Heart left ventricle (tissue), 13 donors: ENCODE data around the gene DGCR6L.
"Not testable (repeated sequence)": the region's sequence is repeated elsewhere in the genome, so short reads cannot be mapped to it uniquely, and the experiment has no call there.

Experiments
- POLR2A ChIP-seq, 2 donors: fragments of 450-650 bp; IDR thresholded peaks; one replicate each; pipeline ENCODE4 v1.6.1; 2017; ENCODE audit warnings: antibody characterized with exemption in 2 of 2, mild to moderate bottlenecking in 2 of 2, moderate library complexity in 2 of 2
- TF ChIP-seq, protein P1 (sequence below), 12 donors: fragments of 200-600 bp; sonication (generic) in 4 of 12; IDR thresholded peaks; one replicate each; pipeline versions ENCODE4 v1.5.0 to v1.8.0; 2018 to 2022; ENCODE audit warnings: antibody characterized with exemption in 12 of 12, mild to moderate bottlenecking in 5 of 12
- donor health status: ischemic (EF 13 %, LVEDD 7.1; RV severe dilation, severe dysfunction).
- donor health status: DM: no; HTN: yes; CAD: no.
- donor health status: DM: no; HTN: no; CAD: no.
- donor health status: ischemic (EF 25% LVEDD 6.9; RV normal size, moderate dysfunction).
- donor health status: ischemic (EF 25% LVEDD 5.7; RV mildly dilated, moderate dysfunction).
- donor health status: ischemic (EF 35%, LVEDD 5.7; RV mildly dilated, moderate dysfunction).
- donor health status: nonischemic (EF 11% LVEDD 7.7; RV severe dilation, severe dysfunction).
- donor health status: DM: yes; HTN: yes; CAD: no.
- donor health status: PGD.
- donor health status: ischemic (EF 29% LVEDD 5.4; RV normal size, mild dysfunction).
- donor health status: nonischemic (EF 23%, LVEDD 6.1; RV moderate dilation, normal function).

DNA sequence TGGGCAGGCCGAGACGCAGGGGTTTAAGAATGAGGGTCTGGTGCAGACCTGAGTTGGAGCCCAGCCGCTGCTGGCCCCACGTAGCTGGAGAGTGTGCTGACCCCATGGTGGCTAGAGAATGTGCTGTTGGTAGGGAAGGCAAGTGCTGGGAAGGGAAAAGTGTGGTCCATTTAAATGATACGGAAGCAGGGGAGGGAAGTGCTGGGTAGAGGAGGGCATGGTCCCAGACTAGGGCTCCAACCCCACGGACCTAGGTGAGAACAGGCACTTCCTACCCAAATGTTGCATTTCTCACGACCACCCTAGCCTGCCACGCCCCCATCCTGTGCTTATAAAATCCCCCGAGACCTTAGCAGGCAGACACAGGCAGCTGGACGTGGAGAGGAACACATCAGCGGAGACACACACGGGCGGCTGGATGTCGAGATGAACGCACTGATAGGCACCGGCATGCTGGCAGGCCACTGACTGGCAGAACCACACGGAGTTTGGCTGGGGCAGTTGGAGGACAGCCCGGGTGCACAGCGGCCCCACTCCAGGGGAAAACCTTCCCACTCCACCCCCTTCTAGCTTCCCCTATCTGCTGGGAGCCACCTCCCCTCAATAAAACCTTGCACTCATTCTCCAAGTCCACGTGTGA, 33.0 kb downstream of the DGCR6L start:
- TF ChIP-seq POLR2A (IDR thresholded peaks at IDR 0.05): not testable (repeated sequence)
- TF ChIP-seq, protein P1, sequence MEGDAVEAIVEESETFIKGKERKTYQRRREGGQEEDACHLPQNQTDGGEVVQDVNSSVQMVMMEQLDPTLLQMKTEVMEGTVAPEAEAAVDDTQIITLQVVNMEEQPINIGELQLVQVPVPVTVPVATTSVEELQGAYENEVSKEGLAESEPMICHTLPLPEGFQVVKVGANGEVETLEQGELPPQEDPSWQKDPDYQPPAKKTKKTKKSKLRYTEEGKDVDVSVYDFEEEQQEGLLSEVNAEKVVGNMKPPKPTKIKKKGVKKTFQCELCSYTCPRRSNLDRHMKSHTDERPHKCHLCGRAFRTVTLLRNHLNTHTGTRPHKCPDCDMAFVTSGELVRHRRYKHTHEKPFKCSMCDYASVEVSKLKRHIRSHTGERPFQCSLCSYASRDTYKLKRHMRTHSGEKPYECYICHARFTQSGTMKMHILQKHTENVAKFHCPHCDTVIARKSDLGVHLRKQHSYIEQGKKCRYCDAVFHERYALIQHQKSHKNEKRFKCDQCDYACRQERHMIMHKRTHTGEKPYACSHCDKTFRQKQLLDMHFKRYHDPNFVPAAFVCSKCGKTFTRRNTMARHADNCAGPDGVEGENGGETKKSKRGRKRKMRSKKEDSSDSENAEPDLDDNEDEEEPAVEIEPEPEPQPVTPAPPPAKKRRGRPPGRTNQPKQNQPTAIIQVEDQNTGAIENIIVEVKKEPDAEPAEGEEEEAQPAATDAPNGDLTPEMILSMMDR (IDR thresholded peaks at IDR 0.05): not testable (repeated sequence)
